ENCODE measurements around the gene CLEC7A. TPM values are rescaled to one million over a fixed set of nuclear protein-coding genes. Genes with fewer than 3 reads are reported as not detected.

Gene CLEC7A
- total RNA-seq, 2 experiments from 2014 or later = not detected

- no peaks in the 10 kb centered on the region for H3K9me2 ChIP-seq (ENCODE audit: insufficient read depth, low read length)
- CTCF ChIA-PET (ENCODE audit: unreplicated experiment) = no interaction called here
- POLR2A ChIA-PET = interaction anchor here (0.6 kb wide), 1 partner anchor 560 kb away, joined by 3 read pairs; no protein-coding TSS in a partner anchor
- H3K9me3 ChIP-seq (ENCODE audit: low read length) = no peaks in the 10 kb centered on the region
- no peaks in the 10 kb centered on the region for H3K79me2 ChIP-seq (ENCODE audit: insufficient read depth, low read depth, low read length)
- H3K4me3 ChIP-seq (ENCODE audit: low read depth, low read length, poor library complexity, severe bottlenecking) = no peak overlapping the region
- H3K27ac ChIP-seq (ENCODE audit: low read depth, low read length, poor library complexity, severe bottlenecking) = no peak overlapping the region
- no peak overlapping the region for H3K4me2 ChIP-seq (ENCODE audit: low read length)
- TF ChIP-seq EZH2phosphoT487 (IDR thresholded peaks at IDR 0.05; ENCODE audit: borderline replicate concordance, low read depth, low read length) = no peak
- TF ChIP-seq, protein P1, sequence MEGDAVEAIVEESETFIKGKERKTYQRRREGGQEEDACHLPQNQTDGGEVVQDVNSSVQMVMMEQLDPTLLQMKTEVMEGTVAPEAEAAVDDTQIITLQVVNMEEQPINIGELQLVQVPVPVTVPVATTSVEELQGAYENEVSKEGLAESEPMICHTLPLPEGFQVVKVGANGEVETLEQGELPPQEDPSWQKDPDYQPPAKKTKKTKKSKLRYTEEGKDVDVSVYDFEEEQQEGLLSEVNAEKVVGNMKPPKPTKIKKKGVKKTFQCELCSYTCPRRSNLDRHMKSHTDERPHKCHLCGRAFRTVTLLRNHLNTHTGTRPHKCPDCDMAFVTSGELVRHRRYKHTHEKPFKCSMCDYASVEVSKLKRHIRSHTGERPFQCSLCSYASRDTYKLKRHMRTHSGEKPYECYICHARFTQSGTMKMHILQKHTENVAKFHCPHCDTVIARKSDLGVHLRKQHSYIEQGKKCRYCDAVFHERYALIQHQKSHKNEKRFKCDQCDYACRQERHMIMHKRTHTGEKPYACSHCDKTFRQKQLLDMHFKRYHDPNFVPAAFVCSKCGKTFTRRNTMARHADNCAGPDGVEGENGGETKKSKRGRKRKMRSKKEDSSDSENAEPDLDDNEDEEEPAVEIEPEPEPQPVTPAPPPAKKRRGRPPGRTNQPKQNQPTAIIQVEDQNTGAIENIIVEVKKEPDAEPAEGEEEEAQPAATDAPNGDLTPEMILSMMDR (conservative IDR thresholded peaks at IDR 0.05; ENCODE audit: low read length) = no peak
- intact Hi-C loops (cut with micrococcal nuclease; ENCODE audit: unreplicated experiment) = no loop called here
- no peak for DNase-seq (ENCODE audit: low spot score)
- H4K20me1 ChIP-seq (ENCODE audit: insufficient read depth, low read length) = no peaks in the 10 kb centered on the region
- no TSS peak for BruUV-seq (replicated peaks)
- no peak overlapping the region for H2AFZ ChIP-seq (ENCODE audit: low read length)
- H3K4me1 ChIP-seq (ENCODE audit: insufficient read depth, low read length, poor library complexity, severe bottlenecking) = no peaks in the 10 kb centered on the region
- no peaks in the 10 kb centered on the region for H3K36me3 ChIP-seq (ENCODE audit: insufficient read depth, low read length)
These were observed 16.9 kb downstream of the CLEC7A start for GRCh38 chr12:10113075-10113474.

- H3K79me2 ChIP-seq (ENCODE audit: insufficient read depth, low read depth, low read length) = no peaks in the 10 kb centered on the region
- no peaks in the 10 kb centered on the region for H4K20me1 ChIP-seq (ENCODE audit: insufficient read depth, low read length)
- no peak overlapping the region for H2AFZ ChIP-seq (ENCODE audit: low read length)
- H3K4me3 ChIP-seq (ENCODE audit: low read depth, low read length, poor library complexity, severe bottlenecking) = no peak overlapping the region
- TF ChIP-seq, protein P1 (conservative IDR thresholded peaks at IDR 0.05; ENCODE audit: low read length) = no peak
- TF ChIP-seq EZH2phosphoT487 (IDR thresholded peaks at IDR 0.05; ENCODE audit: borderline replicate concordance, low read depth, low read length) = no peak
- H3K4me2 ChIP-seq (ENCODE audit: low read length) = no peak overlapping the region
- no TSS peak for BruUV-seq (replicated peaks)
- POLR2A ChIA-PET = no interaction called here
- no peak overlapping the region for H3K27ac ChIP-seq (ENCODE audit: low read depth, low read length, poor library complexity, severe bottlenecking)
- no peak for DNase-seq (ENCODE audit: low spot score)
- H3K36me3 ChIP-seq (ENCODE audit: insufficient read depth, low read length) = no peaks in the 10 kb centered on the region
- no peaks in the 10 kb centered on the region for H3K9me3 ChIP-seq (ENCODE audit: low read length)
- intact Hi-C loops (cut with micrococcal nuclease; ENCODE audit: unreplicated experiment) = no loop called here
- no peaks in the 10 kb centered on the region for H3K4me1 ChIP-seq (ENCODE audit: insufficient read depth, low read length, poor library complexity, severe bottlenecking)
- CTCF ChIA-PET (ENCODE audit: unreplicated experiment) = no interaction called here
- H3K9me2 ChIP-seq (ENCODE audit: insufficient read depth, low read length) = no peaks in the 10 kb centered on the region
These were observed 18.5 kb downstream of the CLEC7A start for GRCh38 chr12:10111451-10111850.

DNA sequence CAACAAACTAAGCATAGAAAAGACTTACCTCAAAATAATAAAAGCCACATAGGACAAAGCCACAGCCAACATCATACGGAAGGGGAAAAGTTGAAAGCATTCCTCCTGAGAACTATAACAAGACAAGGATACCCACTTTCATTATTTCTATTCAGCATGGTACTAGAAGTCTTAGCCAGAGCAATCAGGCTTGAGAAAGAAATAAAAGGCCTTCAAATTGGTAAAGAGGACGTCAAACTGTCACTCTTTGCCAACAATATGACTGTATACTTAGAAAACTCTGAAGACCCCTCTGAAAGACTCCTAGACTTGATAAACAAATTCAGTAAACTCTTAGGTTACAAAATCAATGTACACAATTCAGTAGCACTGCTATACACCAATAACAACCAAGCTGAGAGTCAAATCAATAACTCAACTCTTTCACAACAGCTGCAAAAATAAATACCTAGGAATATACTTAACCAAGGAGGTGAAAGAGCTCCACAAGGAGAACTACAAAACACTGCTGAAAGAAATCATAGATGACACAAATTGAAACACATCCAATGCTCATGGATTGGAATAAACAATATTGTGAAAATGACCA is 19.6 kb downstream of the CLEC7A start:
- TF ChIP-seq EZH2phosphoT487 (IDR thresholded peaks at IDR 0.05; ENCODE audit: borderline replicate concordance, low read depth, low read length) = no peak
- TF ChIP-seq, protein P1 (conservative IDR thresholded peaks at IDR 0.05; ENCODE audit: low read length) = no peak
- H4K20me1 ChIP-seq (ENCODE audit: insufficient read depth, low read length) = no peaks in the 10 kb centered on the region
- ChIA-PET CTCF (ENCODE audit: unreplicated experiment) (no interaction called here), POLR2A (no interaction called here)
- H3K36me3 ChIP-seq (ENCODE audit: insufficient read depth, low read length) = no peaks in the 10 kb centered on the region
- no peak overlapping the region for H3K4me3 ChIP-seq (ENCODE audit: low read depth, low read length, poor library complexity, severe bottlenecking)
- H2AFZ ChIP-seq (ENCODE audit: low read length) = no peak overlapping the region
- H3K4me1 ChIP-seq (ENCODE audit: insufficient read depth, low read length, poor library complexity, severe bottlenecking) = no peaks in the 10 kb centered on the region
- BruUV-seq (replicated peaks) = no TSS peak
- intact Hi-C loops (cut with micrococcal nuclease; ENCODE audit: unreplicated experiment) = no loop called here
- no peak overlapping the region for H3K27ac ChIP-seq (ENCODE audit: low read depth, low read length, poor library complexity, severe bottlenecking)
- no peak overlapping the region for H3K4me2 ChIP-seq (ENCODE audit: low read length)
- no peaks in the 10 kb centered on the region for H3K9me2 ChIP-seq (ENCODE audit: insufficient read depth, low read length)
- H3K9me3 ChIP-seq (ENCODE audit: low read length) = no peaks in the 10 kb centered on the region
- no peaks in the 10 kb centered on the region for H3K79me2 ChIP-seq (ENCODE audit: insufficient read depth, low read depth, low read length)
- no peak for DNase-seq (ENCODE audit: low spot score)

Data from OCI-LY7 (cell line).